Mammary epithelial cell (primary cell): ENCODE results near the gene ELP2.

Source experiments
- EZH2 ChIP-seq: IDR thresholded peaks from 2 replicates; pipeline ENCODE4 v1.6.1; 2012; ENCODE audit warnings: low read length, inconsistent platforms, borderline replicate concordance
- TF ChIP-seq, protein P1 (sequence below), 2 donors: IDR thresholded peaks in 1 of 2; conservative IDR thresholded peaks in 1 of 2; 2 replicates each; pipeline ENCODE4 v1.5.1; 2011 to 2012; ENCODE audit warnings: inconsistent platforms in 2 of 2, low read length in 2 of 2, mild to moderate bottlenecking in 2 of 2, control low read depth in 1 of 2, low read depth in 1 of 2; ENCODE audit not compliant: insufficient read depth in 1 of 2; ENCODE audit errors: extremely low read depth in 1 of 2

DNA sequence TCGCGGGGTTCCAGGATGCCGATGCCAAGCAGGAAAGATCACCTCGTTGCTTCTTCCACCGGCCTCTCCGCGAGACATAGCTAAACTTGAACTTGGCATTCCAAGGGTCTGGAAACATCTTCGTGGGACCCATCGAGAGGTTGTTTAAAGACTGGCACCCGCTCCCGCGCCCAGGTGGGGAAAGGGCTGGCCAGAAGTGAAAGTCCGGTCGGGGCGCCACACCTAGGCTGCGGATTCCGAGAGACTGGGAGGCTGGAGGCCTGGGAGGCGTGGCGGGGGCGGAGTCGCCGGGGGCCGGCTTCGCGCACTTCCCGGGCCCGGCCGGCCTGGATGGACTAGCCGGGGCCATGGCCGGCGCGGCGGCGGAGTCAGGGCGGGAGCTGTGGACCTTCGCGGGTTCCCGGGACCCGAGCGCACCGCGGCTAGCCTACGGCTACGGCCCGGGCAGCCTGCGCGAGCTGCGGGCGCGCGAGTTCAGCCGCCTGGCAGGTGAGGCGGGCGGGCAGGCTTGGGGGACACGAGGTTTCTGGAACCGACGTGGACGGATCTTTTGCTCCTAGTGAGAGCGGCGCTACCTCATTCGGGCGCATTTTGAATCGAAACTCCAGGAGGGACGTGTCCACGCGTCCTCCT is 57.6 kb downstream of the ELP2 start, which contains the start of gene MOCOS:
- TF ChIP-seq EZH2: no peak
- TF ChIP-seq, protein P1, sequence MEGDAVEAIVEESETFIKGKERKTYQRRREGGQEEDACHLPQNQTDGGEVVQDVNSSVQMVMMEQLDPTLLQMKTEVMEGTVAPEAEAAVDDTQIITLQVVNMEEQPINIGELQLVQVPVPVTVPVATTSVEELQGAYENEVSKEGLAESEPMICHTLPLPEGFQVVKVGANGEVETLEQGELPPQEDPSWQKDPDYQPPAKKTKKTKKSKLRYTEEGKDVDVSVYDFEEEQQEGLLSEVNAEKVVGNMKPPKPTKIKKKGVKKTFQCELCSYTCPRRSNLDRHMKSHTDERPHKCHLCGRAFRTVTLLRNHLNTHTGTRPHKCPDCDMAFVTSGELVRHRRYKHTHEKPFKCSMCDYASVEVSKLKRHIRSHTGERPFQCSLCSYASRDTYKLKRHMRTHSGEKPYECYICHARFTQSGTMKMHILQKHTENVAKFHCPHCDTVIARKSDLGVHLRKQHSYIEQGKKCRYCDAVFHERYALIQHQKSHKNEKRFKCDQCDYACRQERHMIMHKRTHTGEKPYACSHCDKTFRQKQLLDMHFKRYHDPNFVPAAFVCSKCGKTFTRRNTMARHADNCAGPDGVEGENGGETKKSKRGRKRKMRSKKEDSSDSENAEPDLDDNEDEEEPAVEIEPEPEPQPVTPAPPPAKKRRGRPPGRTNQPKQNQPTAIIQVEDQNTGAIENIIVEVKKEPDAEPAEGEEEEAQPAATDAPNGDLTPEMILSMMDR (conservative IDR thresholded peaks at IDR 0.05 in 1 of 2, IDR thresholded peaks at IDR 0.05 in 1 of 2; ENCODE audit: extremely low read depth in 1 of 2, insufficient read depth in 1 of 2, low read depth in 1 of 2, low read length in 2 of 2): no peak
